G401.6 (cell line): ENCODE data around the gene CD244.
"Not testable (repeated sequence)": the region's sequence is repeated elsewhere in the genome, so short reads cannot be mapped to it uniquely, and the experiment has no call there.

Experiments used
- FAIRE-seq: peaks from 2 replicates; lab custom pipeline; 2012; peaks lifted over from hg19 to GRCh38; lab: Jason Lieb, UNC

CD244 gene, protein sequence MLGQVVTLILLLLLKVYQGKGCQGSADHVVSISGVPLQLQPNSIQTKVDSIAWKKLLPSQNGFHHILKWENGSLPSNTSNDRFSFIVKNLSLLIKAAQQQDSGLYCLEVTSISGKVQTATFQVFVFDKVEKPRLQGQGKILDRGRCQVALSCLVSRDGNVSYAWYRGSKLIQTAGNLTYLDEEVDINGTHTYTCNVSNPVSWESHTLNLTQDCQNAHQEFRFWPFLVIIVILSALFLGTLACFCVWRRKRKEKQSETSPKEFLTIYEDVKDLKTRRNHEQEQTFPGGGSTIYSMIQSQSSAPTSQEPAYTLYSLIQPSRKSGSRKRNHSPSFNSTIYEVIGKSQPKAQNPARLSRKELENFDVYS

DNA sequence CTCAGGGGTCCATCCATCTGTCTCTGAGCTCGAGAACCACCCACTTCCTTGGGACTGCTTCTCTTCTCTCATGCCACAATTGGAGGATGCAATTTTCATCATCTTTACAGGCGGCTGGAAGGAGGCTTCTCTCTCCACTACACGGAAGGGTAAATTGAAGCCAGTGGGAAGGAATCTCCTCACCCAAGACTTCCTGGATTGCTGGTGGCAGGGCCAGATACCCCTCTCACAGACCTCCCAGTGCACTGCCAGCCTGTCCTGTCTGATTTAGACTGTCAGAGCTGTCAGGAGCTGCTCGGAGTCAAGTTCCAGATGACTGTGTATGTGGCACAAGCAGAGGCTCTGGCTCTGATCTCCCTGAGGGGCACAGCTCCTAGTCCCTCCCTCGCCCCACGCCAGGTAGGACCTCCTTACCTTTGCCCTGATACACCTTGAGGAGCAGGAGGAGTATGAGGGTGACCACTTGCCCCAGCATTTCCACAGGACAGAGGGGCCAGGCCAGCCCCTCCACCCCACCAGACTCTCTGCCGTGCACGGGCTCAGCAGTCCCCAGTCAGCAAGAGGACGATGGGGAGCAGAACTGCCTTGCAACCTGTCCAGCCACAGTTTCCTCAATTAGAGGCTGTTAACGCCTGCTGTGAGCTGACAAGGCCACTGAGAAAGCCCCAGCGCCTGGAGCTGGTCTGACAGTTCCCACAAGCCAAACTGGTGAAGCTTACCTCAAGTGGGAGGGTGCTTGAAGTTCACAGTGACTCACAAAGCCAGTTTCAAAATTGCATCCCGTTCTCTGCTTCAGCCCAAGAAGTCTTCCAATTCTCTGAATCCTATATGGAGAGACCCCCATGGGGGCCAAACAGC is at the start of gene CD244:
Gene CD244 (minus strand): TSS at position 685 of the 858 bp plus-strand sequence. CDS start 210 bp downstream, at position 475.
- no peak for FAIRE-seq

DNA sequence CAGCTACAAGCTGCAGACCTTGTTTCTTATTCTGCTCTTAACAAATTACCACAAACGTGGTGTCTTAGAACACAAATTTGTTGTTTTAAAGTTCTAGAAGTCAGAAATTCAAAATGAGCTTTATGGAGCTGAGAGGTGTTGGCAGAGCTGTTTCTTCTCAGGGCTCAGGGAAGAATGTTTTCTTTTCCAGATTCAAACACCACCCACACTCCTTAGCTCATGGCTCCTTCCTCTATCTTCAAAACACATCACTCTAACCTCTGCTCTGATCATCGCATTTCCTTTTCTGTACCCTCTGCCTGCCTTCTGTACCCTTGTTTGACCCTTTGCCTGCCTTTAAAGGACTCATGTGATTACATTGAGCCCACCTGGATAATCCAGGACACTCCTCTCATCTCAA is 49.2 kb upstream of the CD244 start:
- no peak for FAIRE-seq

DNA sequence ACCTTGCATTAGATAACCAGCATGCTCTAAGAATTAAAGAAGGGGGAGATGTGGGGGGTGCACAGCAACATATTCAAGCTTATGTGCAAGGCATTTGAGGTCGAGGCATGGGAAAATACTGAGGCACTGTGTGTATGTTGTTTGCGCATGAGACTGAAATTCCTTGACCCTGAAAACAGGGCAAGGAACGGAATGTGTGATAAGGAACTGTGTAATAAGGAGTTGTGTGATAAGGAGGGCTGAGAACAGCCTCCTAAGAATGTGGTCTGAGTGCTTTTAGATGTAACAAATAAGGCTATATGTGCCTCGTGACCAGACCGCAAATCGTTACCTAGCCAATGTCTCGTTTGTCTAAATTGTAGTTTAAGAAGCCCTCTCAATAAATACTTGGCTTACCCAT is 48.8 kb upstream of the CD244 start:
- FAIRE-seq, result no peak

DNA sequence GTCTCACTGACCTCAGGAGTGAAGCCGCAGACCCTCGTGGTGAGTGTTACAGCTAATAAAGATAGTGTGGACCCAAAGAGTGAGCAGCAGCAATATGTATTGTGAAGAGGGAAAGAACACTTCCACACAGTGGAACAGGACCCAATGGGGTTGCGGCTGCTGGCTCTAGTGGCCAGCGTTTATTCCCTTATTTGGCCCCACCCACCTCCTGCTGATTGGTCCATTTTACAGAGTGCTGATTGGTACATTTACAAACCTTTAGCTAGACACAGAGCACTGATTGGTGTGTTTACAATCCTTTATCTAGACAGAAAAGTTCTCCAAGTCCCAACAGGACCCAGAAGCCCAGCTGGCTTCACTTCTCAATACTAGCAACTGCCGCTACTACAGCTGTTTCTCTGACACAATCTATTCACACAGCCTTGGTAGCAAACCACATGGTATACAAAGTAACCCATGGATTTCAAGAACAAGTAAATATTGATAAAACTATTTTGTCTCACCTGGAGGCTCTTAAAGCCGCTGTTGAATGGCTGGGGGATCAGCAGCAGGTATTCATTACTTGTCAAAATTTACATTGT is 47.6 kb upstream of the CD244 start:
- FAIRE-seq, result no peak

DNA sequence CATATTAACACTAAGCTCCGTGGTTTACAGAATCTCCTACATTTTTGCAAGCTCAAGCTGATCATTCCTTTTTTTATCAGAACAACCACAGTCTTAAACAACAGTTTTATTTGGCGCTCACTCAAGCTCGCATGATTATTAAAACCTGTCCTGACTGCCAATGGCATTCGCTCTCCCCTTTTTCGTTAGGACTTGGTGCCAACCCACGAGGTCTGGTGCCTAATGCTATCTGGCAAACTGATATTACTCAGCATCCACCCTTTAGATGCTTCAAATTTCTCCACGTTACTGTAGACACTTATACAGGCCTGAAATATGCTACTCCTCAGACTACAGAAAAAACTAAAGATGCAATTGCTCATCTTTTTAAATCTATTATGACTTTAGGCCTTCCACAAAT is 45.3 kb upstream of the CD244 start:
- FAIRE-seq, result no peak

DNA sequence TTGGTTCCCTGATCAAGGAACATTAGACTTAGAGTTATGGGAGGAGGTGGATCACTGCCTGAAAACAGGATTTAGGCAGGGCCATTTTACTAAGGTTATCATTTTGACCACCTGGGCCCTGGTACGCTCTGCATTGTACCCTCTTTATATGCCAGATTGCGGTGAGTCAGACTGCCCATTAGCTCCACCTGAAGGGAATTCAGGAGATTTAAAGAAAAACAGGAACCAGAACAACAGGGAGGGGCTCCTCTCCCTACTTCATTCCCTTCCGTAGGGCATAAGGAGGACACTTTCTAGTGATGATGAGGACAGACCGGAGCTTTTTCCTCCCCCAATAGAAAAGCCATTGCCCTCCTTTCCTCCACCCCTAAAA is 42.9 kb upstream of the CD244 start:
- FAIRE-seq, result no peak

DNA sequence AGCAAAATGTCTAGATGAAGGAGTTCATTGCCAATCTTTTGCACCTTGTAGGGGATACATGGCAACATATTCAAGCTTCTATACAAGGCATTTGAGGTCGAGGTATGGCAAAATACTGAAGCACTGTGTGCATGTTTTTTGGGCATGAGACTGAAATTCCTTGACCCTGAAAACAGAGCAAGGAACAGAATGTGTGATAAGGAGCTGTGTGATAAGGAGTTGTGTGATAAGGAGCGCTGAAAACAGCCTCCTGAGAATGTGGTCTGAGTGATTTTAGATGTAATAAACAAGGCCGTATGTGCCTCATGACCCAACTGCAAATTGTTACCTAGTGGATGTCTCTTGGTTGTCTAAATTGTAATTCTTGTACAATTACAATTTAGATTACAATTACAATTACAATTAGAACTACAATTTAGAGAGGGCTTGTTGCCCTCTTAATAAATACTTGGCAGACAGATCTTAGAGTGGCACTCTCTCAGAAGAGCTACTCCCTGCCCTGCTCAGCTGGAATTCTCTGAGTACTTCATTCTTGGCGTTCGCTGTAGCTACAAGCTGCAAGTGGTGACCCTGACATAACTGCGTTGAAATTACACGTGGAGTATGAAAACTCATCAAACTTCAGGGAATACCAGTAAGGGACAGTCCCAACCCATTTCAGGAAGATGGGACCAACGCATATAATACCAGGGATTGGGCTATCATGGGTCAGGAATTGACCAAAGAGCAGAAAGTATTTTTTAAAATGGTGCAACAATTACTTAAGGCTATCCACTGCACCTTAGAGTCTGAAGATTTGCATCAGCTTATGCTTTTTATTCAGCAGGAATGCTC is 42.3 kb upstream of the CD244 start:
- no peak for FAIRE-seq

DNA sequence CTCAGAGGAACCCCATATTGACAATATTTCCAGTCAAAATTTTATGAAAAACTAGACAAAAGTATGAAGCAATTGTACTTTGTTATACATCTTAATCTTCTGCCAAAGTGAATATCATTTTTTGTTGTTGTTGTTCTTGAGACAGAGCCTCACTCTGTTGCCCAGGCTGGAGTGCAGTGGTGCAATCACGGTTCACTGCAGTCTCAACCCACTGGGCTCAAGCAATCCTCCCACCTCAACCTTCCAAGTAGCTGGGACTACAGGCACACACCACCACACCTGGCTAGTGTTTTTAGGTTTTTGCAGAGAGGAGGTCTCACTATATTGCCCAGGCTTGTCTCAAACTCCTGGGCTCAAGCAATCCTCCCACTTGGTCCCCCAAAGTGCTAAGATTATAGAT is 39.6 kb upstream of the CD244 start:
- FAIRE-seq, result not testable (repeated sequence)

DNA sequence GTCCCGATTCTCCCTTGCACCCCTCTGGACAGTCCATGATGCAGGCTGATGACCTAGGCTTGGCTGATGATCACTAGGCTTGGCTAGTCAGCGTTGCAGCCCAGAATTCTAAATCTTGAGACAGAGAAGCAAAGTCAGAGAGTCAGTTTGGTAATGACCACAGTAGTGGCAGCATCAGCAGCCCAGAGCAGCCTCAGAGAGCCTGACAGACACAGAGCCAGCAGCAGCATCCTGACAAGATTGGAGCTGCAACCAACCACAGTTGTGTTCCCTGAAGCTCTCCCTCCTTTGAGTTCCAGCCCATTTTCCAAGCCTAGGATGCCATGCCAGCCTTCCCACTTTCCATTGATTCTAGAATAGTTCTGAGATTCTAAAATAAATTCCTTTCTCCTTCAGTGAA is 39.1 kb upstream of the CD244 start:
- FAIRE-seq, result no peak

DNA sequence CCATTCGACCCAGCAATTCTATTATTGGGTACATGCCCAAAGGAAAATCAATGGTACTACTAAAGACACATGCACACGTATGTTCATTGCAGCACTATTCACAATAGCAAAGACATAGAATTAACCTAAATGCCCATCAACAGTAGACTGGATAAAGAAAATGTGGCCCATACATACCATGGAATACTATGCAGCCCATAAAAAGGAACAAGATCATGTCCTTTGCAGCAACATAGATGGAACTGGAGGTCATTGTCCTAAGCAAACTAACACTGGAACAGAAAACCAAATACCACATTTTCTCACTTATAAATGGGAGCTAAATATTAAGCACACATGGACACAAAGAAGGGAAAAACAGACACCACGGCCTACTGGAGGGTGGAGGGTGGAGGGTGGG is 38.0 kb upstream of the CD244 start:
- FAIRE-seq, result not testable (repeated sequence)

DNA sequence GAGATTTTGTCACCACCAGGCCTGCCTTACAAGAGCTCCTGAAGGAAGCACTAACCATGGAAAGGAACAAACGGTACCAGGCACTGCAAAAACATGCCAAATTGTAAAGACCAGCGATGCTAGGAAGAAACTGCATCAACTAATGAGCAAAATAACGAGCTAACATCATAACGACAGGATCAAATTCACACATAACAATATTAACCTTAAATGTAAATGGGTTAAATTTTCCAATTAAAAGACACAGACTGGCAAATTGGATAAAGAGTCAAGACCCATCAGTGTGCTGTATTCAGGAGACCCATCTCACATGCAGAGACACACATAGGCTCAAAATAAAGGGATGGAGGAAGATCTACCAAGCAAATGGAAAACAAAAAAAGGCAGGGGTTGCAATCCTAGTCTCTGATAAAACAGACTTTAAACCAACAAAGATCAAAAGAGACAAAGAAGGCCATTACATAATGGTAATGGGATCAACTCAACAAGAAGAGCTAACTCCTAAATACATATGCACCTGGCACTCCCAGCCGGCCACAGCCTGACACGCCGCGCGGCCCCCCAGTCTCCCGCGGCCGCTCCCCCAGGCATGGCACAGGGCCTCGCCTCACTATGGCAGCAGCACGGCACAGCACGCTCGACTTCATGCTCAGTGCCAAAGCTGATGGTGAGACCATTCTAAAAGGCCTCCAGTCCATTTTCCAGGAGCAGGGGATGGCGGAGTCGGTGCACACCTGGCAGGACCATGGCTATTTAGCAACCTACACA is 31.9 kb upstream of the CD244 start:
- FAIRE-seq, result not testable (repeated sequence)

DNA sequence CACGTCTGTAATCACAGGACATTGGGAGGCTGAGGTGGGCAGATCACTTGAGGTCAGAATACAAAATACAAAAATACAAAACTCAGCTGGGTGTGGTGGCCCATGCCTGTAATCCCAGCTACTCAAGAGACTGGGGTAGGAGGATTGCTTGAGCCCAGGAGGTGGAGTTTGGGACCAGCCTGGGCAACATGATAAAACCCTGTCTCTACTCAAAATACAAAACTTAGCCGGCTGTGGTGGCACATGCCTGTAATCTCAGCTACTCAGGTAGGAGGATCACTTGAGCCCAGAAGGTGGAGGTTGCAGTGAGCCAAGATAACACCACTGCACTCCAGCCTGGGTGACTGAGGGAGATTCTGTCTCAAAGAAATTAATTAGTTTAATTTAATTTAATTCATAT is 28.8 kb upstream of the CD244 start:
- FAIRE-seq, result no peak

DNA sequence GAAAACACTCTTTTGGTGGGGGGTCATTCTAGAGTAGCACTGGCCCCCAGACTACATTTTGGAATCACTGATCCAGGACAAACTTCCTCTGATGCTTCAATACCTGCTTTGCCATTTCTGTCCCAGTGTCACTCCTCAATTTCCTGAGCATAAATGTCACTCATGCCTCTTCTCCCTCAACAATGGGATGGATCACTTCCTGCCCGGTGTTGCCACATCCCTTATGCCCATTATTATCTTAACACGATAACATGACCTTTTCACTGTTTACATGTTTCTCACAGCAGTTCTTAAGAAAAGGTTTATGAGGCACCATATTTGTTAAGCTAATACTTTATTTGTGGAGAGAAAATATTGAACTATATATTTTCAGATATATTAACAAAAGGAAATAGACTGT is 26.2 kb upstream of the CD244 start:
- no peak for FAIRE-seq

DNA sequence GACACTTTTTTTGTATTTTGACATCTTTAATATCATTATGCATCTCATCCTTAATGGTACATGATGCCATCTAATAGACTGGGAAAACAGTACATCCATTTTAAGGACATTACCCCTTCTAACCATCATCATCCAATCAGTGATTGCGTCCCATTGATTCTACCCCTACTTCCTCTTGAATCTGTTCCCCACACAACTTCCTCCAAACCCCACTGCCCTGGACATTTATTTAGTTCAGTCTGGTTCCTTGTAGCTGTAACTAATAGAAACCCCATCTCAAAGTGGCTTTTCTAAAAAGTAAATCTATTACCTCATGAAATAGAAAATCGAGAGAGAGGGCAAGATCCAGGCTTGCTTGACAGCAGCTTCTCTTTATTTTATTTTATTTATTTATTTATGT is 24.4 kb upstream of the CD244 start:
- FAIRE-seq, result no peak

DNA sequence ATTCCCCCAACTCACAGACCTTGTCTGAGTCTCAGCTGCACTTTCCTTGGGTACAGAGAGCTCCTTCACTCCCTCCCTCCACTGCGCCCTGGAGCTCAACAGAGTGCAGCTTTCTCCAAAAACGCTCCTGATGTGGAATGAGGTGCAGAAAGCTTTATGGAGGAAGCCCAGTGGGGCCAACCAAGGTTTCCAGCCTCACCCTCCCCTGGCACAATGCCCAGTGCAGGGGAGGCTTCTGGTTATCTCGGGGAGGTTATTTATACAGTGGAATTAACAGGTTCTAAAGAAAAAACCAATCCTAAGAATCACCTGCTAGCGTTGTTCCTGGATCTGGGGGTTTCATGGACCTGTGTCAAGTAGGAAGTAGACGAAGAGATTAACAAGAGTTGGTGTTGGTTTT is 22.4 kb upstream of the CD244 start, which contains the start of gene ITLN1:
Gene ITLN1 (minus strand): TSS at position 139 of the 400 bp plus-strand sequence. CDS start 303 bp downstream, outside the sequence.
- no peak for FAIRE-seq

DNA sequence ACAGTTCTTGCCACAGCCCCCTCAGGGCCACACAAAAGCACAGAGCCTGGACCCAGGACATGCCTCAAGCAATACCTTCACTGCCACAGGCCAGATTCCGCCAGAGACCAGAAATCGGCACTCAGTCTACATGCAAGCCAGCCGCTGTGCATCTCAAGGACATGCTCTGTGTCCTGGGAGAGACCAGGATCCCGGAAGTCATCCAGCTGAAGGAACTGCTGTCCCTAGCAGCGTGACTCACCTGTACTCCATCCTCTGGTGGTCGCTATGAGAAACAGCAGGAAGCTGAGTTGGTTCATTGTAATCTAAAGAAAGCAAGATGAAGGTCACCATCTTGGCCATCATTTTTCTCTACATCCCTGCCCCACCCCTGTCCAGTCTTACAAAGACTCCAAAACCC is 21.9 kb upstream of the CD244 start:
- no peak for FAIRE-seq

DNA sequence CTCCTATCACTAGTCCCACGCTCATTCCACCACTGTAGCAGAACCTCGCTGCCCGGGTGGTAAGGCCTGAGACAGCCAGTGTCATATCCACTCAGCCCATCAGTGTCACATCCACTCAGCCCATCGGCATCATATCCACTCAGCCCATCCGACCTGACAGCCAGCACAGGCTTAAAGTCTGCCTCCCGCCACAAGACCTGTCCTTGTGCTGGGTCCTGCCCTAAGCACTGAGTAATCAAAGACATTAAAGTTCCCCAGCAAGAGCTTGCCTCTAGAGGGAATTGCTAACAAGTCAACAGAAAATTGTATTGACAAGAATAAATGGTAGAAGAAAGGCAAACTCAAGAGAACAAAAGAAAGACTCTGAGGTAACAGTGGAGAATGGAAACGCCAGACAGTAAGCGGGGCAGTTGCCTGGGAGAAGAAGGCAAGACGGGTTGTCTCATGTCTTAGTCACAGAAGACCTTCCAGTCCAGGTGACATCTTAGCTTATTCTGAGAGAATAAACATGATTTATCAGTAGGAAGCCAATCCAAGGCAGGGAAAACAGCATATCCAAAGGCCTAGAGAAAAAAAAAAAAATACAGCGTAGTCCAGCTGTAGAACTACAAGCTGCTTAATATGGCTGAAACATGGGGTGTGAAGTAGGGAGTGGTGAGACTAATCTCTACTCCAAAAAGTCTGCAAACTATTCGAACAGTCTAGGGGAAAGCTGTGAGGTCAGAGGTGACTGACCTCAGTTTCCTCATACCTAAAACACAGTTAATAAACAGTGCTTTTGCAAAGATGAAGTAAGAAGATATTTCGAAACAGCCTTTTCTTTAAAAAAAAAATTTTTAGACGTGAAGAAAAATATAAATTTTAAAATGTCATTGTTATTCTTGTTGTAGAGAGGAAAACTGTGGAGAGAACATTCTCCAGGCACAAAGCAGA is 21.2 kb upstream of the CD244 start:
- FAIRE-seq, result no peak

DNA sequence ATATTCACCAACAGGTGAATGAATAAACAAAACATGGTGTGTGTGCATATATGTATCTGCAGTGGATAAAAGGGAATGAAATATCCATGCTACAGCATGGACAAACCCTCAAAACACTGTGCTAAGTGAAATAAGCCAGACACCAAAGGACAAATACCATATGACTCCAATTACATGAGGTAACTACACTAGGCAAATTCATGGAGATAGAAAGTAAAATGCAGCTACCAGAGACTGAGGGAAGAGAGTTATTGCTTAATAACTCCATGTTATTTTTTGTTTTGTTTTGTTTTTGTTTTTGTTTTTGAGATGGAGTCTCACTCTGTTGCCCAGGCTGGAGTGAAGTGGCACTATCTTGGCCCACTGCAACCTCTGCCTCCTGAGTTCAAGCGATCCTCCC is 19.9 kb upstream of the CD244 start:
- FAIRE-seq, result no peak

DNA sequence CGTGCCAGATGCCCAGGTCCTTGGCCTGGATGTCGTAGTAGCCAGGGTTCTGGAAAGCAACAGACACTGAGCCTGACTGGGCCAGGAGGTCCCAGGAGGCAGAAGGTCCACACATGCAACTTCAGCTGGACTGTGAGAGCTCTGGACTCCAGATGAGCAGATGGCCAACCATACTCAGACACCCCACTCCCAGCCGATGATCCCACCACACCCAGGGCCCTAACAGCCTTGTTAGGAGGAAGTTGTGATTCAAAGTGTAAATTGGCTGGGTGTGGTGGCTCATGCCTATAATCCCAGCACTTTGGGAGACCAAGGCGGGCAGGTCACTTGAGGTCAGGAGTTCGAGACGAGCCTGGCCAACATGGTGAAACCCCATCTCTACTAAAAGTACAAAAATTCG is 18.6 kb upstream of the CD244 start:
- FAIRE-seq, result not testable (repeated sequence)

DNA sequence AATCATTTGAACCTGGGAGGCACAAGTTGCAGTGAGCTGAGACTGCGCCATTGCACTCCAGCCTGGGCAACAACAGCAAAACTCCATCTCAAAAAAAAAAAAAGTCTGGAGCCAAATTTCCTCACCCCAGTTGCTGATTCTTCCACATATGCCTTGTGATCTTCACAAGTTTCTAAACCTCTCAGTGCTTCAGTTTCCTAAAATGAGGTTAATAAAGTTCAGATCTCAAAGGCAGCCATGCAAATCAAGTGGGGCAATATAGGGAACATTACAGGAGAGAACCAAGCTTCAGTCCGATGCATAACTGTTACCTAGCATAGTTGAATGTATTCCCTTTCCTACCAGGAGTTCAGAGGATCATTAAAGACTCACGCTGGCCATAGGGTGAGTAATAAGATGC is 17.5 kb upstream of the CD244 start:
- FAIRE-seq, result no peak
